CD4-positive, alpha-beta T cell treated with Interleukin-15 for 1 hour (primary cell): ENCODE results near the gene TSSC4.

Experiments used
- DNase-seq: peaks from one replicate; pipeline ENCODE4 v3.0.0-alpha.2; 2020

The TSSC4 gene

GRCh38 chr11:2435288-2436012 is 34.9 kb downstream of the TSSC4 start:
- DNase-seq: no peak

DNA sequence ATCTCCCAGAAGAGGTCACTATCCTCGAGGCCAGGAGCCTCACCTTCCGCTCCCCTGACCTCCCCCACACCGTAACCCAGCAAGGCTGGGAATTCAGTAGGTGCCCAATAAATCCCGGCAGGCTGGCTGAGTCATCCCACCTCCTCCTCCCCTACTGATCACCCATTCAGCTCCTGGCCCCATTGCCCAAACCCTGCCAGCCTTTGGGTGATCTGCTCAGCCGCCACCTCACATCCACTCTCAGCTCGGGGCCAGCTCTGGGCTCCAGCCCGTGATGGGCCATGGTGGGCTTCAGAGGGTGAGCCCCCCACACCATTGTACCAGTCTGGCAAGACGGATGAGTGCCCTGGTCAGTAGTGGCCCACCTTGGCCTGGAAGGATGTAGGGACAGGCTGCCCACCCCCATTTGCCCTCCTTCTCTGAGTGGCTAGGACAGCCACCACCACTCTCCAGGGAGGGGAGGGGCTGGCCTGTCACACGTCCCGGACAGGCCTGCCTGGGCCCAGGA is 35.5 kb downstream of the TSSC4 start:
- peak; percentile 9 for DNase-seq

DNA sequence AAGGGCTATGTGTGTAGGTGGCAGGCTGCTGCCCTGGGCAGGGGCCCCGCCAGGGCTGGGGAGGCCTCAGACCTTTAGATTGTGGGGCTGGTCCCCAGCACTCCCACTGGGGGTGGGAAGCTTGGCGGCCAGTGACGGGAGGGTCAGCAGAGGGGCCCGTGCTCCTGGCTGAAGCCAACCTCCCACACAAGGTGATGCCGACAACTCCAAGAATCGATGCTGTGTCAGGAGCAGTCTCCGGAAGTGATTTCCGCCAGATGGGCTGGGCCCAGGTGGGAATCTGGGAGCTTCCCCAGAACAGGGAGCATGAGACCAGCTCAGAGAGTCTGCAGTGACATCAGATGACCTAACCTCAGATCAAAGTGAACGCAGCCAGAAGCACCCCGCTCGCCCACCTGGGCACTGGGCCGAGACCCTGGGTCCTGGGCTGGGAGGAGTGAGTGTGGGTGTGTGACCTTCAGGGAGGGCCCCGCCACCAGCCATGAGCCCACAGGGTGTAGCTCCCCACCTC is 36.0 kb downstream of the TSSC4 start:
- peak; percentile 14 for DNase-seq

- peak; percentile 10 for DNase-seq
Observed at GRCh38 chr11:2437516-2437915, 37.0 kb downstream of the TSSC4 start.

- no peak for DNase-seq
Observed at GRCh38 chr11:2439820-2440219, 39.3 kb downstream of the TSSC4 start.

- no peak for DNase-seq
Observed at GRCh38 chr11:2440646-2441045, 40.1 kb downstream of the TSSC4 start.

DNA sequence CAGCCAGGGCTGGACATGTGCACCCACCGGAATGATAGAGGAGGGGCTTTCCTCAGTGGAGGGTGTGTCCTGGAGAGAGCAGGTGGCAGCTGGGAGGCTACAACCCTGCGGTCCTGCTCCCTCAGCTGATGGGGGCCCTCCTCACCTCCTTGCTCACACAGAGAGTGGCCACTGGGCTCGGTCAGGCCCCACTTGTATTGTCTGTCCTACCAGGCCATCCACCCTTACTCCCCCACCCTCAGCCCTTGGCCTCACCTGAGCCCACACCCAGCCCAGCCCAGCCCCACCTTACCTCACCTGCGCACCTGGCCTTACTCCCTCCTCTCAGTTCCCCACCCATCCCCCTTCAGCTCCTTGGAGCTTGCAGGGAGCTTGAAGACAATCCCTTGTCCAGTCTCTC is 40.6 kb downstream of the TSSC4 start:
- peak; percentile 5 for DNase-seq

DNA sequence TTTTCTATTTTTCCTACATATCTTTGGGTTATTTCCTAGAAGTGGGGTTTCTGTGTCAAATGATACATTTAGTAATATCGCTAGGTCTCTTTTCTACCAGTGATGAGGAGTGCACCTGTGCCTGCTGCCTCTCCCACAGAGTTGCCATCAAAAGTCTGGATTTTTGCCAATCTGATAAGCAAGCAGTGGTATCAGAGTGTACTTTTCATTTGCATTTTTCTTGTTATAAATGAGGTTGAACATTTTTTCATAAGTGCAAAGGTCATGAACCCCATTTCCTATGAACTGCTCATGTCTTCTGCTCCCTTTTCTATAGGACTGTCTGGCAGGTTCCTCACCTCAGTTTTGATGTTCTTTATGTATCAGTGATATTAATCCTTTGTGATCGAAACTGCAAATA is 42.0 kb downstream of the TSSC4 start:
- DNase-seq: peak; percentile 23

DNA sequence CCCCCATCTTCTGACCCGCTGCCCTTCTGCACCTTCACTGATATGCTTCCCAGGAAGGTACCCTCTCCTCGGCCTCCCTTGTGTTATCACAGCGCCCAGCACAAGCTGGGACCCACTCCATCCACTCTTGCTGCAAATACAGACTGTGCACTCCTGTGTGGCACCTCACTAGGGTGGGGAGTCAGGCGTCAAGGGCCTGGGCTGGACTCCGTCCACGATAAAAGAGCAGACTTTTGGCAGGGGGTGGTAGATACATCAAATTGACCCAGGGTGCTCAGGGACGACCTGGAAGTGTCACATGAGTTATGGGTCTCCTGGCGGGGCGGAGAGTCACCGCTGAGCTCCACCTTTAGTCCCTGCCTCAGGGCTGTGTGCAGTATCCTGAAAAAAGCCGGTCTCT is 42.9 kb downstream of the TSSC4 start:
- peak; percentile 12 for DNase-seq

DNA sequence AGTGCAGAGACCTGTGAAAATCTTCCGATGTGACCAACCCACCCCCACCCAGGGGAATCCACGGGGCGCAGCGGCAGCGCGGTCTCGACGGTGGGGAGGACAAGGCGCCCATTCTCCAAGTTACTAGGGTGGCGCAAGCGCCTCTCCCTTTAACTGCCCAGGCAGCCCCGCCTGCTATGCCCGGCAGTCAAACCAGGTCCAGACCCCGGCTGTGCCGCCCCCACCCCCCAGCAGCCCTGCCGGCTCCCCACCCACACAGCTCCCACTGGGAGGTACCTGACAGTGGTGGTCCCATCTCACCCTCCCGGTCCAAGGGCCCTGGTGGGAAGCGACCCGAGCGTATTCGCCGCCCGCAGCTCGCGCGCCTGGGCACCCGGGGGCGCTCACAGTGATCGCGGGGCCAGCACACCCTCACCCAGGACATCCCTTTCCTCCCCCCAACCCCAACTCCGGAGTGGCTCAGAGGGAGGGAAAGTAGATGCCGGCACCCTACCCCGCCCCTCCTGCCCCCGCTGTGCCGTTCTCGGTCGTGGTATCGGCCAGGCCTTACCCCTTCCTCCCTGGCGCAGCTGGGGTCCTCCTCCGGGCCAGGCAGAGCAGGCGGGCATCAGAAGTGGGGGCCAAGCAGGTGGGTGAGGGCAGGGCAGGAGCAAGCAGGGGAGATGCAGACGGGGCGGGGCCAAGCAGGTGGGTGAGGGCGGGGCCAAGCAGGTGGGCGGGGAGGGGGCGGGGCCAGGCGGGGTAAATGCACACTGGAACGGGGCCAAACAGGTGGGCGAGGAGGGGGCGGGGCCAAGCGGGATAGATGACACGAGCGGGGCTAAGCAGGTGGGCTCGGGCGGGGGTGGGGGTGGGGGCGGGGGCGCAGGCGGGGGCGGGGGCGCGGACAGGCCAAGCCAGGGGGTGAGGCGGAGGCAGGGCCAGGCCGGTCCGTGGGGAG is 43.6 kb downstream of the TSSC4 start, which contains the start of gene TRPM5:
Gene TRPM5 (minus strand): TSS at position 634 of the 940 bp plus-strand sequence. CDS start 21,478 bp downstream, outside the sequence.
- peak; percentile 68 for DNase-seq

DNA sequence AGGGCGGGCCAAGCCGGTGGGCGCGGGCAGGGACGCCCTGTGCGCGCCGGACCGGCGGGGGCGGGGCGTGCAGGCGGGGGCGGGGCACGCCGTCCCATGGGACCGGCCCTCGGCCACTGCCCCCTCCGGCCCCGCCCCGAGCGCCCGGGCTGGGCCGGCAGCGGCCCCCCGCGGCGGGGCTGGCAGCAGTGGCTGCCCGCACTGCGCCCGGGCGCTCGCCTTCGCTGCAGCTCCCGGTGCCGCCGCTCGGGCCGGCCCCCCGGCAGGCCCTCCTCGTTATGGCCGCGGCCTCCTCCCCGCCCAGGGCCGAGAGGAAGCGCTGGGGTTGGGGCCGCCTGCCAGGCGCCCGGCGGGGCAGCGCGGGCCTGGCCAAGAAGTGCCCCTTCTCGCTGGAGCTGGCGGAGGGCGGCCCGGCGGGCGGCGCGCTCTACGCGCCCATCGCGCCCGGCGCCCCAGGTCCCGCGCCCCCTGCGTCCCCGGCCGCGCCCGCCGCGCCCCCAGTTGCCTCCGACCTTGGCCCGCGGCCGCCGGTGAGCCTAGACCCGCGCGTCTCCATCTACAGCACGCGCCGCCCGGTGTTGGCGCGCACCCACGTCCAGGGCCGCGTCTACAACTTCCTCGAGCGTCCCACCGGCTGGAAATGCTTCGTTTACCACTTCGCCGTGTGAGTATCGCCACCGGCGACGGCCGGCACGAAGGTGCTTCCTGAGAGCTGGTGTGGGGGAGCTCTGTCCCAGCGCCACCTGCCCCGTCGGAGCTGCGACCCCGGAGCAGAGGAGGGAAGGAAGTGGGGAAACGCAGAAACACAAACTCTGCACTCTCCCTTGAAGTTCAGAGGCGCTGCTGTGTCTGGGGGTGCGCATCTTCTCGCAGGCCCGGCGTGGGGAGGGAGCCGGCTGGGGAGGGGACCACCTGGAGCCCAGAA is 44.5 kb downstream of the TSSC4 start, which contains the start of gene KCNQ1:
Gene KCNQ1 (plus strand): TSS at position 188 of the 925 bp plus-strand sequence. CDS start 91 bp downstream, at position 279.
- peak; percentile 65 for DNase-seq

DNA sequence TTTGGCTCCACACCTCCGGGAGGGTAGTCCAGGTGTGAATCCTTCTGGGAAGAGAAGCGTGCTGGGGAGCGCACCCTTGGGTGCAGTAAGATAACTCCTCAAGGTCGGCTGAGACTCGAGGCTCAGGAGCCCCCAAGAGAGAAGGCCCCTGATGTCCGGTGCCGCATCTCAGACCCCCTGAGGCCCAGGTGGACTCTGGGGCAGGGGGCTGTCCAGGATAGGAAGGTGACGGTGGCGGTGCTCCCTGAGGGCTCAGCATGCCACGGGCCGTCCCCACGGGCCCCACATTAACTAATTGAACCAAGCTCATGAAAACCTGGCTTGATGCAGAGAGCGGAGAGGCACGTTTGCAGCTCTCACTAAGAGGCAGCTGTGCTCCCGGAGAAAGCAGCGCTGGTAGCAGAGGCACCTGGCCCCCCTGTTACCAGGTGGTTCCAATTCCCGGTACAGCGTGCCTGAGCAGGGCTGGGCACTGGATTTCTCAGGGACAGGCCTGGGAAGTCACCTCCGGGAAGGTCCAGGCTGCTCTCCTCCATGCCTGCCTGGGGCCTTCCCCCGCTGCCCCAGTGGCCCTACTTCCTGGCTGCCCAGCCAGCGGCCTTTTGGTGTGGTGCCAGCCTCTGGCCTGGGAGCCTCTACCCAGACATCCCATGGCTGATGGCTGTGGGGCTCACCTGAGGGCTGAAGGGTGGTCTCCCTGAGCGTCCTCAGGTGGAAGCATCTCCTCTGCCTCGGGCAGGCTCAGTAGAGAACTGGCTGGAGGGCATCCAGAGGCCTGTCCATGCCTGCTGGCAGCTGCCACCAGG is 45.4 kb downstream of the TSSC4 start:
- DNase-seq: peak; percentile 15

GRCh38 chr11:2446590-2447252 is 46.2 kb downstream of the TSSC4 start:
- DNase-seq: peak; percentile 40

GRCh38 chr11:2447253-2447950 is 46.9 kb downstream of the TSSC4 start:
- no peak for DNase-seq

- DNase-seq: peak; percentile 9
Observed at GRCh38 chr11:2447951-2448650, 47.6 kb downstream of the TSSC4 start.

- no peak for DNase-seq
Observed at GRCh38 chr11:2448661-2449547, 48.4 kb downstream of the TSSC4 start.

GRCh38 chr11:2449548-2450320 is 49.2 kb downstream of the TSSC4 start:
- no peak for DNase-seq
